ENCODE results near the gene FMNL1.
A peak's percentile ranks its signal among the peaks of the same experiment; 100 is the strongest.

Gene FMNL1

GRCh38 chr17:45222996-45223538 lies 1.4 kb downstream of the FMNL1 start:
- no peak for DNase-seq (ENCODE audit: extremely low read depth in 1 of 2, low read depth in 1 of 2)

GRCh38 chr17:45223539-45224528 lies 2.1 kb downstream of the FMNL1 start:
- peak in 1 of 2 donors; percentile 73 for DNase-seq (ENCODE audit: extremely low read depth in 1 of 2, low read depth in 1 of 2)

- DNase-seq (ENCODE audit: extremely low read depth in 1 of 2, low read depth in 1 of 2), result no peak
These were observed 3.0 kb downstream of the FMNL1 start for GRCh38 chr17:45224671-45225050.

GRCh38 chr17:45225051-45225700 lies 3.5 kb downstream of the FMNL1 start:
- peak in 1 of 2 donors; percentile 63 for DNase-seq (ENCODE audit: extremely low read depth in 1 of 2, low read depth in 1 of 2)

- peak; percentile 96 to 99 for DNase-seq (ENCODE audit: extremely low read depth in 1 of 2, low read depth in 1 of 2)
These were observed 4.4 kb downstream of the FMNL1 start for GRCh38 chr17:45225964-45226530.

GRCh38 chr17:45226576-45226975 lies 4.9 kb downstream of the FMNL1 start:
- no peak for DNase-seq (ENCODE audit: extremely low read depth in 1 of 2, low read depth in 1 of 2)

- DNase-seq (ENCODE audit: extremely low read depth in 1 of 2, low read depth in 1 of 2), result no peak
These were observed 5.6 kb downstream of the FMNL1 start for GRCh38 chr17:45227101-45227925.

- DNase-seq (ENCODE audit: extremely low read depth in 1 of 2, low read depth in 1 of 2), result no peak
These were observed 6.5 kb downstream of the FMNL1 start for GRCh38 chr17:45227926-45228762.

- peak; percentile 91 to 94 for DNase-seq (ENCODE audit: extremely low read depth in 1 of 2, low read depth in 1 of 2)
These were observed 7.3 kb downstream of the FMNL1 start for GRCh38 chr17:45228763-45229539.

GRCh38 chr17:45229681-45230409 lies 8.2 kb downstream of the FMNL1 start:
- DNase-seq (ENCODE audit: extremely low read depth in 1 of 2, low read depth in 1 of 2), result peak in 1 of 2 donors; percentile 63

- no peak for DNase-seq (ENCODE audit: extremely low read depth in 1 of 2, low read depth in 1 of 2)
These were observed 8.7 kb downstream of the FMNL1 start for GRCh38 chr17:45230410-45230786.

GRCh38 chr17:45230787-45231480 lies 9.2 kb downstream of the FMNL1 start:
- DNase-seq (ENCODE audit: extremely low read depth in 1 of 2, low read depth in 1 of 2), result no peak

- no peak for DNase-seq (ENCODE audit: extremely low read depth in 1 of 2, low read depth in 1 of 2)
These were observed 9.9 kb downstream of the FMNL1 start for GRCh38 chr17:45231481-45232116.

GRCh38 chr17:45232514-45233422 lies 11.1 kb downstream of the FMNL1 start:
- DNase-seq (ENCODE audit: extremely low read depth in 1 of 2, low read depth in 1 of 2), result no peak

GRCh38 chr17:45233423-45233924 lies 11.8 kb downstream of the FMNL1 start:
- DNase-seq (ENCODE audit: extremely low read depth in 1 of 2, low read depth in 1 of 2), result no peak
